ENCODE data around the gene UGDH.
"Not testable (repeated sequence)": the region's sequence is repeated elsewhere in the genome, so short reads cannot be mapped to it uniquely, and the experiment has no call there.

- TF ChIP-seq EP300 (IDR thresholded peaks at IDR 0.05; ENCODE audit: low read depth); POLR2AphosphoS5 (IDR thresholded peaks at IDR 0.05): not testable (repeated sequence)
Measured at GRCh38 chr4:39502664-39503035, 24.6 kb downstream of the UGDH start.

Measured in transverse colon (tissue), 3 donors.